Mesothelial cell of epicardium (in vitro differentiated cells): ENCODE data around the gene CACNG6. TPM values are rescaled to one million over a fixed set of nuclear protein-coding genes. Genes with fewer than 3 reads are reported as not detected.

Experiments used
- DNase-seq, 2 experiments: peaks; one replicate each; pipeline ENCODE4 v3.0.0; 2021; ENCODE audit warnings: low spot score in 2 of 2; ENCODE audit not compliant: unreplicated experiment in 2 of 2
- H3K27ac Mint-ChIP-seq: 2 replicates; pipeline ENCODE4 v1.8.0; 2021; ENCODE audit warnings: mixed read lengths
- H3K27me3 Mint-ChIP-seq: 2 replicates; pipeline ENCODE4 v1.8.0; 2021; ENCODE audit warnings: low read depth, mixed read lengths
- H3K36me3 Mint-ChIP-seq: 2 replicates; pipeline ENCODE4 v1.8.0; 2021; ENCODE audit warnings: mixed read lengths
- H3K4me1 Mint-ChIP-seq: 2 replicates; pipeline ENCODE4 v1.8.0; 2021; ENCODE audit warnings: mixed read lengths
- H3K4me3 Mint-ChIP-seq: 2 replicates; pipeline ENCODE4 v1.8.0; 2021; ENCODE audit warnings: mild to moderate bottlenecking, moderate library complexity, mixed read lengths
- H3K9me3 Mint-ChIP-seq: 2 replicates; pipeline ENCODE4 v1.8.0; 2021; ENCODE audit warnings: mixed read lengths
- total RNA-seq: library from RNA; stranded (reverse); gene quantifications from 3 replicates; pipeline ENCODE4 v1.2.1, GENCODE V29; 2021
- TF ChIP-seq, protein P1 (sequence below): fragments of 200-600 bp; sonication (generic); IDR thresholded peaks from one replicate; pipeline ENCODE4 v1.5.0; 2021; ENCODE audit warnings: antibody characterized with exemption; ENCODE audit not compliant: unreplicated experiment

CACNG6 gene
- total RNA-seq, 1 donor from 2014 or later, result 5.3 TPM

DNA sequence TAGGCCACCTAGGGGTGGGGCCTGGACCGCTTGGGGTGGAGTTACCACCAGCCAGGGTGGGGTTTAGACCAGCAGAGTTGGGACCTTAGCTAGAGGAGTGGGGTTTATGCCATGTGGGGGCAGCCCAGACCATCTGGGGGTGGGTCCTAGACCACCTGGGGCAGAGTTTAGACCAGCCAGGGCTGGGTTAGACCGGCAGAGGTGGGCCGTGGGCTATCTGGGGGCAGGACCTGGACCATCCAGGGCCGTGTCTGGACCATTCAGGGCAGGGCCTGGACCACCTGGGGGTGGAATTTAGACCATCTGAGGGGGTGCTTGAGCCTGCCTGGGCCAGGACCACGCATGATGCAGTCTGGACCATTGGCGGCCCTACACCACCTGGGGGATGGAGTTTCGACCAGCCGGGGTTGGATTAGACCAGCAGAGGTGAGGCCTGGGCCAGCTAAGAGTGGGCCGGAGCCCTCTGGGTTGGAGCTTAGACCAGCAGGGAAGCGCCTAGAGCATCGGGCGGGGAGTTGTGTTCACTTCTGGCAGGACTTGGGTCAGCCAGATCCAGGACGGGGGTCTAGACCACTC is 10.0 kb upstream of the CACNG6 start:
- no peak overlapping the region for H3K27ac Mint-ChIP-seq
- peak overlapping the region; percentile 78 for H3K4me3 Mint-ChIP-seq
- TF ChIP-seq, protein P1, sequence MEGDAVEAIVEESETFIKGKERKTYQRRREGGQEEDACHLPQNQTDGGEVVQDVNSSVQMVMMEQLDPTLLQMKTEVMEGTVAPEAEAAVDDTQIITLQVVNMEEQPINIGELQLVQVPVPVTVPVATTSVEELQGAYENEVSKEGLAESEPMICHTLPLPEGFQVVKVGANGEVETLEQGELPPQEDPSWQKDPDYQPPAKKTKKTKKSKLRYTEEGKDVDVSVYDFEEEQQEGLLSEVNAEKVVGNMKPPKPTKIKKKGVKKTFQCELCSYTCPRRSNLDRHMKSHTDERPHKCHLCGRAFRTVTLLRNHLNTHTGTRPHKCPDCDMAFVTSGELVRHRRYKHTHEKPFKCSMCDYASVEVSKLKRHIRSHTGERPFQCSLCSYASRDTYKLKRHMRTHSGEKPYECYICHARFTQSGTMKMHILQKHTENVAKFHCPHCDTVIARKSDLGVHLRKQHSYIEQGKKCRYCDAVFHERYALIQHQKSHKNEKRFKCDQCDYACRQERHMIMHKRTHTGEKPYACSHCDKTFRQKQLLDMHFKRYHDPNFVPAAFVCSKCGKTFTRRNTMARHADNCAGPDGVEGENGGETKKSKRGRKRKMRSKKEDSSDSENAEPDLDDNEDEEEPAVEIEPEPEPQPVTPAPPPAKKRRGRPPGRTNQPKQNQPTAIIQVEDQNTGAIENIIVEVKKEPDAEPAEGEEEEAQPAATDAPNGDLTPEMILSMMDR, result no peak

DNA sequence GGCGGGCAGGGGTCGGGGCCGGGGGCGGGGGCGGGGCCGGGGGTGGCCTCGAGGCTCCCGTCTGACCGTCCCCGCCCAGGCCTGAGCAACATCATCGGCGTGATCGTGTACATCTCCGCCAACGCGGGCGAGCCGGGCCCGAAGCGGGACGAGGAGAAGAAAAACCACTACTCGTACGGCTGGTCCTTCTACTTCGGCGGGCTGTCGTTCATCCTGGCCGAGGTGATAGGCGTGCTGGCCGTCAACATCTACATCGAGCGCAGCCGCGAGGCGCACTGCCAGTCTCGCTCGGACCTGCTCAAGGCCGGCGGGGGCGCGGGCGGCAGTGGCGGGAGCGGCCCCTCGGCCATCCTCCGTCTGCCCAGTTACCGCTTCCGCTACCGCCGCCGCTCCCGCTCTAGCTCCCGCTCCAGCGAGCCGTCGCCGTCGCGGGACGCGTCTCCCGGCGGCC is 9.4 kb upstream of the CACNG6 start:
- Mint-ChIP-seq H3K4me1 (peaks cover 29% of the 10 kb centered on the region), H3K4me3 (peak overlapping the region; percentile 29), H3K27ac (no peak overlapping the region), H3K27me3 (peaks cover 25% of the 10 kb centered on the region), H3K36me3 (no peaks in the 10 kb centered on the region), H3K9me3 (no peaks in the 10 kb centered on the region)
- TF ChIP-seq, protein P1, result no peak
- DNase-seq, result no peak

More for the DNA sequence above, 10.0 kb upstream of the CACNG6 start:
- Mint-ChIP-seq H3K36me3 (no peaks in the 10 kb centered on the region), H3K27me3 (peaks cover 25% of the 10 kb centered on the region), H3K4me1 (peaks cover 29% of the 10 kb centered on the region), H3K9me3 (no peaks in the 10 kb centered on the region)
- DNase-seq, result no peak

DNA sequence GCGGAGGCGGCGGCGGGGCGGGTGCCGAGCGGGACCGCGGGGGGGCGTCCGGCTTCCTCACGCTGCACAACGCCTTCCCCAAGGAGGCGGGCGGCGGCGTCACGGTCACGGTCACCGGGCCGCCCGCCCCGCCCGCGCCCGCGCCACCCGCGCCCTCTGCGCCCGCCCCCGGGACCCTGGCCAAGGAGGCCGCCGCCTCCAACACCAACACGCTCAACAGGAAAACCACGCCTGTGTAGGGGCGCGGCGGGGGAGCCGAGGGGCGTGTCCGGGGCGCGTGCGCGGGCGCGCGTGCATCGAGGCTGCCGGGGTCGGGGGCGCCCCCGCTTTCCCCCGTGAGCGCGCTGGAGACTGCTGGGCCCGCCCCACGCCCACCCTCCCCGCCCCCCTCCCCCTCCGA is 8.8 kb upstream of the CACNG6 start:
- TF ChIP-seq, protein P1, result no peak
- Mint-ChIP-seq H3K9me3 (no peaks in the 10 kb centered on the region), H3K4me1 (peaks cover 27% of the 10 kb centered on the region), H3K27ac (no peak overlapping the region), H3K36me3 (no peaks in the 10 kb centered on the region), H3K4me3 (no peak overlapping the region), H3K27me3 (peaks cover 22% of the 10 kb centered on the region)
- no peak for DNase-seq

DNA sequence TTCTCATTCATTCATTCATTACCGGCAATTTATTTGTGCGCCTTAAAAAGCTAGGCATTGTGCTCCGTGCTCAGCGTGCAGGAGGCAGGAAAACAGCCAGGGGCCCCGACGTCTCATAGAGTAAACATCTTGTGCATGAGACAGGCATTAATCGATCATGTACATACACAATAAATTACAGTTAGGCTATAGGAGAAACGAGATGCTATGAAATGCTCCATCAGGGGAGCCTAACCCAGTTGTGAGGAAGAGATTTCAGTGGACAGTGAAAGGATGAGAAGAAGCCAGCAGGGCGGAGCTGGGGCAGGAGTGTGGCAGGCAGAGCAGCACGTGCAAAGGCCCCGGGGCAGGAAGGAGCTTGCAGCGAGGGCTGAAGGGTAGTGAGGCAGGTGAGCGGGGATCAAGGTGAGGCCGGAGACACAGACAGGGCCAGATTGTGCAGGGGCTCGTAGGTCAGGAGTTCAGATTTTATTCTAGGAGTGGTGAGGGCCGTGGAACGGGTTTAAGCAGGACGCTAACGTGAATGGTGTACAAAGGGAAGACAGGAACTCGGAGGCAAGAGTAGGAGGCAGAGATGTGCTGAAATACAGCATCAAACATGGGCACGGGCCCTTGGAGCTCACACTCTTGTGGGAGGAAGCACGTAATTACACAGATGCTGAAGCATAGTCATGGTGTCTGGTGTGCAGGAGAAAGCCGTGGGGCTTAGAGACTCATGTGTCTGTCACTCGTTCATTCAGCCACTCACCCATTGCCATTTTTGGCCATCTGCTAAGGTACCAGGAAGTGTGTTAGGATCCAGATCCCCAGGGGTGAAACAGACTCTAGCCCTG is 7.8 kb upstream of the CACNG6 start:
- no peaks in the 10 kb centered on the region for H3K9me3 Mint-ChIP-seq
- no peak overlapping the region for H3K4me3 Mint-ChIP-seq
- no peak overlapping the region for H3K27ac Mint-ChIP-seq
- peaks cover 20% of the 10 kb centered on the region for H3K4me1 Mint-ChIP-seq
- no peak for DNase-seq
- H3K27me3 Mint-ChIP-seq, result peaks cover 22% of the 10 kb centered on the region
- TF ChIP-seq, protein P1, result no peak
- H3K36me3 Mint-ChIP-seq, result no peaks in the 10 kb centered on the region

DNA sequence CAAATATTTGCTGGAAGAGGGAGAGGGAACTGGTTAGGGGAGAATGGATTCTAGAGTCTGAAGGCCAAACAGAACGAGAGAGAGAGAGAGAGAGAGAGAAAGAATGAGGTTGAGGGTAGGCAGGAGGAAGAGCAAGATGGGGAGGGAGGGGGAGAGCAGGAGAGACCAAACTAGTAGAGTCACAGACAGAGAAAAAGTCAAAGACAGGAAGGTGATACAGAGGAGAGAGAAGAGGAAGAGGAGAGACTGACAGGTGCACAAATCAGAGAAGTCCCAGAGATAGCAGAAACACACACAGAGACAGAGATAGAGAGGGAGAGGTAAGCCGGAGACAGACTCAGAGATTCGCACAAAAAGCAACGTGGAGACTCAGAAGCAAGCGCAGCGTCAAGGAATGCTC is 5.6 kb upstream of the CACNG6 start:
- no peak overlapping the region for H3K27ac Mint-ChIP-seq
- H3K9me3 Mint-ChIP-seq, result no peaks in the 10 kb centered on the region
- TF ChIP-seq, protein P1, result no peak
- no peak for DNase-seq
- H3K4me1 Mint-ChIP-seq, result peaks cover 11% of the 10 kb centered on the region
- H3K36me3 Mint-ChIP-seq, result no peaks in the 10 kb centered on the region
- H3K27me3 Mint-ChIP-seq, result peaks cover 7% of the 10 kb centered on the region
- no peak overlapping the region for H3K4me3 Mint-ChIP-seq
